GM21717 (cell line): ENCODE results near the gene LSM2.
A peak's percentile ranks its signal among the peaks of the same experiment; 100 is the strongest.
"Not testable (repeated sequence)": the region's sequence is repeated elsewhere in the genome, so short reads cannot be mapped to it uniquely, and the experiment has no call there.

Source experiments
- ATAC-seq: cut with Tn5 transposase; IDR thresholded peaks from one replicate; pipeline ENCODE4 v1.9.1; 2021; ENCODE audit warnings: mild to moderate bottlenecking, moderate library complexity; ENCODE audit not compliant: unreplicated experiment

LSM2 gene

DNA sequence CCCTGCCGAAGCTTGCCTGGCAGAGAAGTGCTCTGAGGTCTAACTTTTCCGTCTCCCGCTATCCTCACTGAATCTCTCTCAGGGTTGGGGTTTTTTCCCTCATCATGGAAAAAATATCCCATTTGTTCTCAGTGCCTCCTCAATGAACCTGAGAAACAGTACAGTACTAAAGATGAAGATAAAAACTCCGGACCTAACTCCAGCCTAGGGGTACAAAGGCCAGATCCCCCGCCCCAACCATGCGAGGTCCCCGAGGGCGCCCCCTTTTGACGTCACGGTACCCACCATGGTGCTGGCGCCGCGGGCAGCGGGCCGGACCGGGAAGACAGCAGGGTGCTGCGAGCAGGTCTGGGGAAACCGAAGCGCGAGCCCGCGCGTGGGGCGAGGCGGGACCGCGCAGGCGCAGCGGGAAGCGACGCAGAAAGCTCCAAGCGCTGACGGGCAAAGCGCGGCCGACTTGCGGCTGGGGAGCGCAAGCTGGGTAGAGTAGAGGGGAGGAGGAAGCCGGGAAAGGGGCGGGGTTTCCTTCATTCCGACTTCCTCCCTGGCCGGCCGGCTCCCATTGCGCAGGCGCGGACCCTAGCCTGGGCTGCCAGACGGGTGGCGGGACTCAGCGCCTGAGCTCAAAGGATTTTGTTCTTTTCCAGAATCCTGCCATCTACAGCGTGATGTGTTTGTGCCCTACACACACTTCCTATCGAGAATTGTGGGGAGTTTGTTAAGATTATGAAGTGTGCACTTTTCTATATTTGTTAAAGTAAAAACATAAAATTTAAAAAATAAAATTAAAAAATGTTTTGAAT, at the start of gene LSM2:
LSM2 (minus strand) TSS at position 497 of the 803 bp plus-strand sequence; CDS start at position 288, 209 bp downstream.
- peak; percentile 75 for ATAC-seq

DNA sequence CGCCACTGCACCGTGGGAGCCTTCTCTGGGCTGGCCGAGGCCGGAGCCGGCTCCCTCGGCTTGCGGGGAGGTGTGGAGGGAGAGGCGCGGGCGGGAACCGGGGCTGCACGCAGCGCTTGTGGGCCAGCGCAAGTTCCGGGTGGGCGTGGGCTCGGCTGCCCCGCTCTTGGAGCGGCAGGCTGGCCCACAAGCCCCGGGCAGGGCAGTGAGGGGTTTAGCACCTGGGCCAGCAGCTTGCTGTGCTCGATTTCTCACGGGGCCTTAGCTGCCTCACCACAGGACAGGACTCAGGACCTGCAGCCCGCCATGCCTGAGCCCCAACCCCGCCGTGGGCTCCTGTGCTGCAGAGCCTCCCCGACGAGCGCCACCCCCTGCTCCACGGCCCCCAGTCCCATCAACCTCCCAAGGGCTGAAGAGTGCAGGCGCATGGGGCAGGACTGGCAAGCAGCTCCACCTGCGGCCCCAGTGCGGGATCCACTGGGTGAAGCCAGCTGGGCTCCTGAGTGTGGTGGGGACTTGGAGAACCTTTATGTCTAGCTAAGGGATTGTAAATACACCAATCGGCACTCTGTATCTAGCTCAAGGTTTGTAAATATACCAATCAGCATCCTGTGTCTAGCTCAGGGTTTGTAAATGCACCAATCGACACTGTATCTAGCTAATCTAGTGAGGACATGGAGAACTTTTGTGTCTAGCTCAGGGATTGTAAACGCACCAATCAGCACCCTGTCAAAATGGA, 45.4 kb upstream of the LSM2 start:
- not testable (repeated sequence) for ATAC-seq

DNA sequence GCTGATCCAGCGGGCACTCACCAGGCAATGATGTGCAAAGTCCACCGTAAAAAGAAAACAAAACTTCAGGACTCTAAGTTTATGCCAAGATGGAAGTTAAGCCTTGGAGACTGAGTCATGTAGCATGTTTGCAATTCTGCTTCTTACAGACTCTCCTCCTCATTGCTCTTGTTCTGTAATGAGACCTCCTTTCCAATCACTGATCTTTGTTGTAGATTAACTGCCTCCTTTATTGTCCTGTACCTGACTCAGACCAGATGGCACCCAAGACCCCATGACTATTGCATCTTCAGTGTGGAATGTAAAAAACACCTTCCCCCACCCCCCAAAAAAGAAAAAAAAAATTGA, 44.7 kb upstream of the LSM2 start:
- no peak for ATAC-seq

DNA sequence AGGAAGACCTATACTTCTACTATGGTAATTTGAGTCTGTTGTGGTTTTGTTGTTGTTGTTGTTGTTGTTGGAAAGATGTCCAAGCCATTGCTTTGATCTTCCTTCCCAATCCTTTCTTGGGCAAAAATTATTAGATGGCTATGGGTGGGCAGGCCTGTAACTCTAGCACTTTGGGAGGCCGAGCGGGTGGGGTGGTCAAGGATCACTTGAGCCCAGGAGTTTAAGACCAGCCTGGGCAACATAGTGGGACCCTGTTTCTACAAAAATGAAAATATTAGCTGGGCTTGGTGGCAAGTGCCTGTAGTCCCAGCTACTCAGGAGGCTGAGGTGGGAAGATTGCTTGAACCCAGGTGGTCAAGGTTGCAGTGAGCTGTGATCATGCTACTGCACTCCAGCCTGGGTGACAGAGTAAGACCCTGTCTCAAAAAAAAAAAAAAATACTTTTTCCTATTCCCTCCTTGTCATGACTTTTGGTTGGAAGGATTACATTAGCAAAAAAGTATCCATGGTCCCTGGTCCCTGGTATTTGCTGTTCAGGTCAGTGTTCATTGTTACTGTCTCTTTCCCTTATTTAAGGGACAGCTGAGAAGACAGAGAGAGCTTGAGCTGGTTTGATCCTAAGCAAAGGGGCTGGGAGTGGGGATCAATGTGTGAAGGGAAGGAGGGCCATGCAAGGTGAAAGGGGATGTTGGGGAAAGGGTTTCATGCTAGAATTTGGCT, 44.2 kb upstream of the LSM2 start:
- no peak for ATAC-seq

DNA sequence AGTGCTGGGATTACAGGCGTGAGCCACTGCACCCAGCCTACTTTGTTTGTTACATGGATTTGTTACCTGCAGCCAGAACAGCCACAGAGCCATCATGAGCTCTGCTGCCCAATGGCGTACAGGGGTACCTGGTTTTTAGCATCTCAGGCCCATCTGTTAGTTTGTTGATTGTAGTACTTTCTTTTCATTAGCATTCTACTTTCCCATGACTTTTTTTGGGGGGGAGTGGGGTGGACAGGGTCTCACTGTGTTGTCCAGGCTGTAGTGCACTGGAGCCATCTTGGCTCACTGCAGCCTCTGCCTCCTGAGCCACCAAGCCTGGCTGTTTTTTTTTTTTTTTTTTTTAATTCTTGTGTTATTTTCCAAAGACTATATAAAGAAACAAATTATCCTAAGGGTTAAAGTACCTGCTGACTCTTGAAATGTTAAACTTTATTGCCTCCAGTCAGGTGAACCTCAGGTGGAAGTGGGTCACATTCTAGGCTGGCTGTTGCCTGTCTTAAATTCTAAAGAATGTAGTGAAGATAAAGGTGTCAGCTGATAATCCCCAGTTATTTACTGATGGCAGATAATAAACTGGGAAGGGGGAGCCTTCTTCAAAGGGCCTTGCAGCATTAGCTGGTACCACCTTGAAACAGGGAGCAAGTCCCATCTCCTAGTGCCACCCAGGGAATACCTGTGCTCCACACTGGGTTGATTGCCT, 40.7 kb upstream of the LSM2 start:
- ATAC-seq = no peak

DNA sequence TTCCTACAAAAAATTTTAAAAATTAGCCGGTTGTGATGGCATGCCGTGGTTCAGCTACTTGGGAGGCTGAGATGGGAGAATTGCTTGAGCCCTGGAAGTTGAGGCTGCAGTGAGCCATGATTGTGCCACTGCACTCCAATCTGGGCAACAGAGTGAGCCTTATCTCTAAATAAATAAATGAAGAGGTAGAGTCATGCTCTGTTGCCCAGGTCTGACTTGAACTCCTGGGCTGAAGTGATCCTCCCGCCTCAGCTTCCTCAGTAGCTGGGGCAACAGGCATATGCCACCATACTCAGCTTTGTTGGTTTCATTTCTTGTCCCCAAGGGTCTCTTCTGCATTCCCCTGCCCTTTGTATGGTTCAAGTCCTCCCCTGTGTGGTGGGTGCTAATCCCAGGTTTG, 37.7 kb upstream of the LSM2 start:
- ATAC-seq = no peak

DNA sequence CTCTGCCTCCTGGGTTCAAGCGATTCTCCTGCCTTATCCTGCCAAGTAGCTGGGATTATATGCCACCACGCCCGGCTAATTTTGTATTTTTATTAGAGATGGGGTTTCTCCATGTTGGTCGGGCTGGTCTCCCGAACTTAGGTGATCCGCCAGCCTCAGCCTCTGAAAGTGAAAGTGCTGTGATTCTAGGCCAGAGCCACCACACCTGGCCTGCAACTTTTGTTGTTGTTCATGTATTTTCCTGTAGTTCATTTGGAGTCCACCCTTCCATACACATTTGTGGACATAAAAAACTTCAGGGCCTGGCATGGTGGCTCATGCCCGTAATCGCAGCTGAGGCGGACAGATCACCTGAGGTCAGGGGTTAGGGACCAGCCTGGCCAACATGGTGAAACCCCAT, 35.3 kb upstream of the LSM2 start:
- ATAC-seq = no peak

DNA sequence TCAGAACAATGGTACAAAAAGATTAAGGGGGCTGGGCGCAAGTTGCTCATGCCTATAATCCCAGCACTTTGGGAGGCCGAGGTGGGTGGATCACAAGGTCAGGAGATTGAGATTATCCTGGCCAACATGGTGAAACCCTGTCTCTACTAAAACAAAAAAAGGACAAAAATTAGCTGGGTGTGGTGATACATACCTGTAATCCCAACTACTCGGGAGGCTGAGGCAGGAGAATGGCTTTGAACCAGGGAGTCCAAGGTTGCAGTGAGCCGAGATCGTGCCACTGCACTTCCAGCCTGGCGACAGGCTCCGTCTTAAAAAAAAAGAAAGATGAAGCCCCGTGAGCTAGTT, 33.0 kb upstream of the LSM2 start:
- ATAC-seq = not testable (repeated sequence)

DNA sequence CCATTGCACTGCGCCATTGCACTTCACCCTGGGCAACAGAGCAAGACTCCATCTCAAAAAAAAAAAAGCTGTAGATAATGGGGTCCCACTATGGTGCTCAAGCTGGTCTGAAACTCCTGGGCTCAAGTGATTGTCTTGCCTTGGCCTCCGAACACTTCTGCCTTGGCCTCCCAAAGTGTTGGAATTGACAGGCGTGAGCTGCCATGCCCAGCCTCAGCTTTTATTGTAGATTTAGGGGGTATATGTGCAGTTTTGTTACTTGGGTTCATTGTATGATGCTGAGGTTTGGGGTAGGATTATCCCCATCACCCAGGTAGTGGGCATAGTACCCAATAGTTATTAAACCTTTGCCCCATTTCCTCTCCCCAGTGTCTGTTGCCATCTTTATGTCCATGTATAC, 32.2 kb upstream of the LSM2 start:
- ATAC-seq = no peak

DNA sequence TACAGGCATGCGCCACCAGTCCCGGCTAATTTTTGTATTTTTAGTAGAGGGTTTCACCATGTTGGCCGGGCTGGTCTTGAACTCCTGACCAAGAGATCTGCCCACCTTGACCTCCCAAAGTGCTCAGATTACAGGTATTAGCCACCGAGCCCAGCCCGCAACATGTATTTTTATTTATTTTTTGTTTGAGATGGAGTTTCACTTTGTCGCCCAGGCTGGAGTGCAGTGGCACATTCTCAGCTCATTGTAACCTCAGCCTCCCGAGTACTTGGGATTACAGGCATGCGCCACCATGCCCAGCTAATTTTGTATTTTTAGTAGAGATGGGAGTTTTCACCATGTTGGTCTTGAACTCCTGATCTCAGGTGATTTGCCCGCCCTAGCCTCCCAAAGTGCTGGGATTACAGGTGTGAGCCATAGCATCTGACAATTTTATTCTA, 31.4 kb upstream of the LSM2 start:
- ATAC-seq = not testable (repeated sequence)

DNA sequence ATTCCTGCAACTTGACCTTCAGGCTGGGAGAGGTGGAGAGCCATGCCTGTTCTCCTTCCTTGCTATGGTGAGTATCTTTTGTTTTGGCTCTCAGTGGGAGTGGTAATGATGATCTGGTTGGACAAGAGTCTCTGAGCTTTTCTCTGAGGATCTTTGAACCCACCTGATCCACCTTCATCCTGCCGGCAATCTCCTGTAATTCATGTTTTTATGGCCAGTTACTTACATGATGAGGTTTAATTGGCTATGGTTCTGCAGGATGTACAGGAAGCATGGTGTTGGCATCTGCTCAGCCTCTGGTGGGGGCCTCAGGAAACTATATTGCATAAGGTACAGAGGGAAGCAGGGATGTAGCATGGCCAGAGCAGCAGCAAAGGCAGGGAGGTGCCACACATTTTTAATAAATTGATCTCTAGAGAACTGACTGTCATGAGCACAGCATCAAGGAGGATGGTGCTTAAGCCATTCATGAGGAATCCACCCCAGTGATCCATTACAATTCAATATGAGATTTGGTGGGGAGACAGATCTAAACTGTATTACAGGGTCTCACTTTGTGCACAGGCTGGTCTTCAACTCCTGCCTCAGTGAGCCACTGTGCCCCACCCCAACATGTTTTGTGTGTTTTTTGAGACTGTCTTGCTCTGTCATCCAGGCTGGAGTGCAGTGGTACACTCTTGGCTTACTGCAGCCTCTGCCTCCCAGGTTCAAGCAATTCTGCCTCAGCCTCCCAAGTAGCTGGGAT, 30.8 kb upstream of the LSM2 start:
- ATAC-seq = no peak

DNA sequence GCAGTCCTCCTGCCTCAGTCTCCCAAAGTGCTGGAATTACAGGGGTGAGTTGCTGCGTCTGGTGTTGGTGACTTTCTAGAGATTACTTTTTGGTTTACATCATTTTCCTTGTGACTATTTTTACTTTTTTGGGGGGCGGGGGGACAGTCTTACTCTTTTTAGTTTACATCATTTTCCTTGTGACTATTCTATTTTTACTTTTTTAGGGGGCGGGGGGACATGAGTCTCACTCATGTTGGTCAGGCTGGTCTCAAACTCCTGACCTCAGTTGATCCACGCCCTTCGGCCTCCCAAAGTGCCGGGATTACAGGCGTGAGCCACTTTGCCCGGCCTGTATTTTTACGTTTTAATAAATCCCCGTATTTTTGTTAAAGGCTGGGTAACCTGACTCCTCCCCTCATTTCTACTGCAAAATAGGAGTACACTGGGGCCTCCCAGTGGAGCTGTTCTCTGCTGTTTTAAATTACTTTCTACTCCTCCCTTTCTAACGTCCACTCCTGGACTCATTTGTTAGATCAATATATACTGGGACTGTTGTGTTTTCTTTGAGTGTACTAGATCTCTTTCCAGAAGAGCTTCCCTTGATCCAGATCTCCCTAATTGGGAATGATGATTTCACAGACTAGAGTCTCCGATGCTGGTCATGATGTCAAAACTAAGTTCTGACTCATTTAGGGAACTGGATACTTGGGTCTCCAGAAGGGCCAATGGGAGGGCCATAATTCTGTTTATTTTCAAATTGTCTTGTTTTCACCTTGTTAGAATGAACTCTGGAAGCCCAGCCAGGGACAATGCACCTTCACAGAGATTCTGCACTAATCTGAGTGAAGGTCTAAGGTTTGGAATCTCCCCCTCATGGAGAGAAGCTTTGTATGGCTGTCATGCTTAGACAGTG, 30.0 kb upstream of the LSM2 start:
- no peak for ATAC-seq

DNA sequence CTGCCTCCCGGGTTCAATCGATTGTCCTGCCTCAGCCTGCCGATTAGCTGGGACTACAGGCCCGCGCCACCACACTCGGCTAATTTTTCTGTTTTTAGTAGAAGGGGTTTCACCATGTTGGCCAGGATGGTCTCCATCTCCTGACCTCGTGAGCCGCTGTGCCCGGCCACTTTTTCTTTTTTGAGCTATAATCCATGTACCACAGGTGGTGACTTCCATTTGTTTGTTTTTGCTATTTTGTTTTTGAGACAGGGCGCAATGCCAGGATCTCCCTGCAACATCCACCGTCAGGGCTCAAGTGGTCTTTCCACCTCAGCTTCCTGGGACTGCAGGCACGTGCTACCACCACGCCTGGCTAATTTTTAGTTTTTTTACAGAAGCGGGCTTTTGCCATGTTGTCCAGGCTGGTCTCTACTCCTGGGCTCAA, 29.3 kb upstream of the LSM2 start:
- ATAC-seq = no peak

DNA sequence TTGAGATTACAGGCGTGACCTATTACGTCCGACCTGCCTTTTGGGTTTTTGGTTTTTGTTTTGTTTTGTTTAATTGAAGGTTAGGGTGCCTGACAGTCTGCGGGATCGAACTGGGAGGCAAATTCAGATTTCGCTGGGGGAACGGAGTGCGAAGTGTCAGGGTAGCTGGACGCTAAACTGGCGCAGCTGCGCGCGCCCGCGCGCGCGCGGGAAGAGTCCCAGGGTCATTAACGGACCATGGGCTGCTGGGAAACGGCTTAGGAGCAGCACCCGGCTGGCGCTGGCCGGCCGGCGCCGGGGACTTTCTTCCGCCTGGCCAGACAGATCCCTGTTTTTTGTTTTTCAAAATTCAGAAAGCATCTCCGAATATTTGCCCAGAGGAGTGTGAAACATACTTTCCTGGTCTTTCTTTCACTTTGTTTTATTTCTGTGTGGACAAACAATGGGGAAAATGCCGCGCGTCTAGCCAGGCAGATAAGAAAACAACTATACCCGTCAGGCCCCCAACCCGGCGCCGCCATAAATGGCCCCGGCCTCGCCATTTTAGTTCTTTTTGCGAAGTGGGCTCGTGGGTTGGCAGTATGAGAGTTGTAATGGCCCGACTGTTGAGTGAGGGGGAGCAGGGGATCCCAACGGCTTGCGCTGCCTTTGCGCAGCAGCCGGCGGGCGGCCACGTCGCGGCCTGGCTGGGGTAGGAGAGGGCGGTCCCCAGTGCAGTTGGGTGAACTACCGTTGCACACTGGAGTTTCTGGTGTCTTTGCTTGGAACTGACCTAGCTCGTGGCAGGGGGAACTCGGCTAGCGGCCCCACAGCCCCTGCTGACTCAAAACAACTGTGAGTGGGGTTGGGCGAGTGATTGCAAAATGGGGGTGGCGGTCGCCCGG, 27.8 kb upstream of the LSM2 start:
- ATAC-seq = peak; percentile 31

DNA sequence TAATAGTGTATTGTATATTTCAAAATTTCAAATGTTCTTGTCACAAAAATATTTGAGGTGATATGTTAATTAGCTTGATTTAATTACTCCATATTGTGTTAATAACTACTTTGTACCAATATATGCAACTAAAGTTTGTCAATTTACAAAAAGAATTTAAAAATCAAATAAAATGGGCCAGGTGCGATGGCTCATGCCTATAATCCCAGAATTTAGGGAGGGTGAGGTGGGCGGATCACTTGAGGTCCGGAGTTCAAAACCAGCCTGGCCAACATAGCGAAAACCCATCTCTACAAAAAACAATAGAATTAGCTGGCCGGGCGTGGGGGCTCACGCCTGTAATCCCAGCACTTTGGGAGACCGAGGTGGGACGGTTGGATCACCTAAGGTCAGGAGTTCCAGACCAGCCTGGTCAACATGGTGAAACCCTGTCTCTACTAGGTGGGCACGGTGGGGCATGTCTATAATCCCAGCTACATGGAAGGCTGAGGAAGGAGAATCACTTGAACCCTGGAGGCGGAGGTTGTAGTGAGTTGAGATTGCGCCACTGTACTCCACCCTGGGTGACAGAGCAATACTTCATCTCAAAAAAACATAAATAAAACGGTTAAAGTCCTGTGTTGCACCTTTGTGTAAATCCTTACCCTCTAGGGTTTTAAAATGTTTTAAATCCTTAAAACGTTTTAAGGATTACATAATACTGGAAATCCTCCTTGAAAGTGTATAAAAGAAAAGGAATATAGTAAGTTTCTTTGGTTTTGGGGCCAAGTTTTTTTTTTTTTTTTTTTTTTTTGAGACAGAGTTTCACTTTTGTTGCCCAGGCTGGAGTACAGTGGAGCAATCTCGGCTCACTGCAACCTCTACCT, 24.8 kb upstream of the LSM2 start:
- ATAC-seq = no peak

DNA sequence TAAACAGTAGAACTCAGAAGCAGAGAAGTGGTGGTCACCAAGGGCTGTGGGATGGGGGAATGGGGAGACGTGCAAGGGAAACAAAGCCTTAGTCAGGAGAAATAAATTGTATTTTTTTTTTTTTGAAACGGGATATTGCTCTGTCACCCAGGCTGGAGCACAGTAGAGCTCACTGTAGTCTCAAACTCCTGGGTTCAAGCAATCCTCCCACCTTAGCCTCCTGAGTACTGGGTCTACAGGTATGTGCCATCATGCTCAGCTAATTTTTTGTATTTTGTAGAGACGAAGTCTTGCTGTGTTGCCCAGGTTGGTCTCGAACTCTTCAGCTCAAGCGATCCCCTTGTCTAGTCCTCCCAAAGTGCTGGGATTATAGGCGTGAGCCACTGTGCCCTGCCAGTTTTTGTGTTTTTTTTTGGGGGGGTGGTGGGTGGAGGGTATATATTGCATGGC, 24.1 kb upstream of the LSM2 start:
- ATAC-seq = no peak

DNA sequence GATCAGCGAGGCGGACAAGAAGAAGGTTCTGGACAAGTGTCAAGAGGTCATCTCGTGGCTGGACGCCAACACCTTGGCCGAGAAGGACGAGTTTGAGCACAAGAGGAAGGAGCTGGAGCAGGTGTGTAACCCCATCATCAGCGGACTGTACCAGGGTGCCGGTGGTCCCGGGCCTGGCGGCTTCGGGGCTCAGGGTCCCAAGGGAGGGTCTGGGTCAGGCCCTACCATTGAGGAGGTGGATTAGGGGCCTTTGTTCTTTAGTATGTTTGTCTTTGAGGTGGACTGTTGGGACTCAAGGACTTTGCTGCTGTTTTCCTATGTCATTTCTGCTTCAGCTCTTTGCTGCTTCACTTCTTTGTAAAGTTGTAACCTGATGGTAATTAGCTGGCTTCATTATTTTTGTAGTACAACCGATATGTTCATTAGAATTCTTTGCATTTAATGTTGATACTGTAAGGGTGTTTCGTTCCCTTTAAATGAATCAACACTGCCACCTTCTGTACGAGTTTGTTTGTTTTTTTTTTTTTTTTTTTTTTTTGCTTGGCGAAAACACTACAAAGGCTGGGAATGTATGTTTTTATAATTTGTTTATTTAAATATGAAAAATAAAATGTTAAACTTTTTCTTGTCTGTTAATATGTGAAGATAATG, 23.0 kb upstream of the LSM2 start:
- no peak for ATAC-seq
